PC-9 (cell line): ENCODE data around the gene GCNT4. TPM values are rescaled to one million over a fixed set of nuclear protein-coding genes. Genes with fewer than 3 reads are reported as not detected.

Experiments used
- BruUV-seq: library from RNA; stranded (reverse); fragments of 400-500 nt; replicated peaks from 2 replicates; lab custom pipeline; 2021; lab: Mats Ljungman, UMichigan
- CTCF ChIA-PET: fragments of 300-600 bp; sonication (Branson Sonifier 250); formaldehyde crosslinking; loops from one replicate; lab custom pipeline; 2022; ENCODE audit warnings: antibody characterized with exemption; lab: Charles Lee
- POLR2A ChIA-PET: fragments of 300-600 bp; sonication (Branson Sonifier 250); formaldehyde crosslinking; loops from one replicate; lab custom pipeline; 2022; ENCODE audit warnings: antibody characterized with exemption; ENCODE audit not compliant: unreplicated experiment; lab: Charles Lee
- DNase-seq, 2 experiments: peaks; one replicate each; pipeline versions ENCODE4 v3.0.0 to v3.0.0-alpha.2; 2015 to 2022; ENCODE audit warnings: mixed read lengths in 1 of 2
- H2AFZ ChIP-seq: fragments of 200-600 bp; sonication (generic); 2 replicates; pipeline ENCODE4 v1.8.1; 2017; ENCODE audit warnings: antibody characterized with exemption
- H3F3A ChIP-seq: fragments of 200-600 bp; sonication (generic); 2 replicates; pipeline ENCODE4 v1.8.1; 2017; ENCODE audit warnings: antibody characterized with exemption, mild to moderate bottlenecking, low read depth; ENCODE audit not compliant: insufficient read depth
- H3K27ac ChIP-seq: fragments of 200-600 bp; sonication (generic); 2 replicates; pipeline ENCODE4 v1.6.1; 2016; ENCODE audit warnings: mixed run types
- H3K27me3 ChIP-seq: fragments of 200-600 bp; sonication (generic); 2 replicates; pipeline ENCODE4 v1.6.1; 2016; ENCODE audit warnings: low read depth, mixed run types; ENCODE audit not compliant: insufficient read depth
- H3K36me3 ChIP-seq: fragments of 200-600 bp; sonication (generic); 2 replicates; pipeline ENCODE4 v1.6.1; 2016; ENCODE audit warnings: low read depth, mixed run types
- H3K4me1 ChIP-seq: fragments of 200-600 bp; sonication (generic); replicated peaks from 2 replicates; pipeline ENCODE4 v1.6.1; 2016; ENCODE audit warnings: mixed run types; ENCODE audit not compliant: insufficient read depth
- H3K4me2 ChIP-seq: fragments of 200-600 bp; sonication (generic); 2 replicates; pipeline ENCODE4 v1.6.1; 2017; ENCODE audit warnings: mixed run types
- H3K4me3 ChIP-seq: fragments of 200-600 bp; sonication (generic); 2 replicates; pipeline ENCODE4 v1.6.1; 2016; ENCODE audit warnings: mixed run types
- H3K79me2 ChIP-seq: fragments of 200-600 bp; sonication (generic); 2 replicates; pipeline ENCODE4 v1.6.1; 2017; ENCODE audit warnings: low read depth, mixed run types
- H3K9me2 ChIP-seq: fragments of 200-600 bp; sonication (generic); 2 replicates; pipeline ENCODE4 v1.8.1; 2017; ENCODE audit warnings: mild to moderate bottlenecking; ENCODE audit not compliant: insufficient read depth
- H3K9me3 ChIP-seq: fragments of 200-600 bp; sonication (generic); 2 replicates; pipeline ENCODE4 v1.8.1; 2016; ENCODE audit warnings: low read depth; ENCODE audit not compliant: insufficient read depth
- H4K20me1 ChIP-seq: fragments of 200-600 bp; sonication (generic); 2 replicates; pipeline ENCODE4 v1.8.1; 2017; ENCODE audit not compliant: insufficient read depth
- CTCF ChIP-seq: fragments of 200-600 bp; sonication (generic); conservative IDR thresholded peaks from 2 replicates; pipeline ENCODE4 v1.6.1; 2017; ENCODE audit warnings: mixed run types, antibody characterized with exemption, mild to moderate bottlenecking, moderate library complexity
- EZH2 ChIP-seq: fragments of 200-600 bp; sonication (generic); IDR thresholded peaks from 2 replicates; pipeline ENCODE4 v1.8.0; 2017; ENCODE audit warnings: antibody characterized with exemption, low read depth
- intact Hi-C: fragments of 100-400 bp; cut with micrococcal nuclease; formaldehyde crosslinking; loops from one replicate; pipeline ENCODE4 v1.10.0; 2022; ENCODE audit not compliant: unreplicated experiment
- total RNA-seq: library from RNA; stranded (reverse); gene quantifications from 2 replicates; pipeline ENCODE4 v1.2.3, GENCODE V29; 2021

The GCNT4 gene
- total RNA-seq, 1 experiment from 2014 or later: 1.4 TPM

- Histone ChIP-seq H3K9me3 (no peaks in the 10 kb centered on the region), H3K4me1 (peaks cover 20% of the 10 kb centered on the region), H3F3A (peaks cover 9% of the 10 kb centered on the region; the same call in 1 of the 2 replicates), H4K20me1 (no peaks in the 10 kb centered on the region), H3K4me2 (peak overlapping the region; percentile 75), H3K9me2 (no peaks in the 10 kb centered on the region), H3K27ac (0 out of 2 replicates have a peak overlapping the region, but pooled peaks have one; percentile 9), H2AFZ (peak overlapping the region; percentile 87), H3K27me3 (no peaks in the 10 kb centered on the region), H3K4me3 (peak overlapping the region; percentile 72), H3K79me2 (no peaks in the 10 kb centered on the region), H3K36me3 (no peaks in the 10 kb centered on the region)
- POLR2A ChIA-PET: interaction anchor here (0.6 to 0.7 kb wide), 2 partner anchors 99 to 137 kb away, joined by 3 read pairs; no protein-coding TSS in a partner anchor
- intact Hi-C loops: loop anchor here (1.0 to 10.0 kb wide), 6 partner anchors 106 to 289 kb away; partner anchors contain the start of genes ANKRD31, GFM2, HMGCR and NSA2
- peak; percentile 27; the same call in 1 of the 2 replicates for TF ChIP-seq CTCF
- TF ChIP-seq EZH2: no peak
- DNase-seq: peak; percentile 60 to 66
- BruUV-seq: TSS peak; percentile 22
- CTCF ChIA-PET: interaction anchor here (0.5 to 0.8 kb wide), 4 partner anchors 162 to 630 kb away, joined by 3 to 5 read pairs (median 4); partner anchors contain the start of gene ANKRD31
Measured at GRCh38 chr5:75053304-75054133, 1.2 kb upstream of the GCNT4 start.

GRCh38 chr5:75053054-75053303 is 621 bp upstream of the GCNT4 start:
- no TSS peak for BruUV-seq
- no peak overlapping the region for H3K27ac ChIP-seq

More at GRCh38 chr5:75053054-75053303, 621 bp upstream of the GCNT4 start:
- Histone ChIP-seq H2AFZ (peak overlapping the region; percentile 87; the same call in 1 of the 2 replicates), H3K79me2 (no peaks in the 10 kb centered on the region), H3K9me3 (no peaks in the 10 kb centered on the region), H3K27me3 (no peaks in the 10 kb centered on the region), H3K4me1 (peaks cover 20% of the 10 kb centered on the region), H3F3A (peaks cover 9% of the 10 kb centered on the region; the same call in 1 of the 2 replicates), H3K9me2 (no peaks in the 10 kb centered on the region), H4K20me1 (no peaks in the 10 kb centered on the region), H3K36me3 (no peaks in the 10 kb centered on the region), H3K4me2 (peak overlapping the region; percentile 75), H3K4me3 (peak overlapping the region; percentile 72)
- POLR2A ChIA-PET: no interaction called here
- TF ChIP-seq CTCF (no peak), EZH2 (no peak)
- CTCF ChIA-PET: no interaction called here
- no peak for DNase-seq
- intact Hi-C loops: loop anchor here (1.0 to 10.0 kb wide), 6 partner anchors 106 to 288 kb away; partner anchors contain the start of genes ANKRD31, GFM2, HMGCR and NSA2
